Stimulated activated memory B cell treated with anti-CD40 and anti-IgM and Interleukin-4, amounts not matched to agents 10 μg/mL and 1 μg/mL and 100 μg/mL, for 72 hours (primary cell): Measurements from ENCODE around the gene VCAN.

ENCODE experiments used
- ATAC-seq: fragments of 150-1000 bp; cut with Tn5 transposase; 2 replicates; pipeline ENCODE4 v1.10.0; 2021
- H3K27ac Mint-ChIP-seq: one replicate; pipeline ENCODE4 v1.8.0; 2022; ENCODE audit warnings: mild to moderate bottlenecking, mixed read lengths
- H3K27me3 Mint-ChIP-seq: one replicate; pipeline ENCODE4 v1.8.0; 2022; ENCODE audit warnings: mixed read lengths
- H3K36me3 Mint-ChIP-seq: one replicate; pipeline ENCODE4 v1.8.0; 2022; ENCODE audit warnings: mixed read lengths
- H3K4me1 Mint-ChIP-seq: one replicate; pipeline ENCODE4 v1.8.0; 2022; ENCODE audit warnings: mixed read lengths
- H3K4me3 Mint-ChIP-seq: one replicate; pipeline ENCODE4 v1.8.0; 2022; ENCODE audit warnings: mild to moderate bottlenecking, moderate library complexity, mixed read lengths
- H3K9me3 Mint-ChIP-seq: one replicate; pipeline ENCODE4 v1.8.0; 2022; ENCODE audit warnings: mixed read lengths

VCAN gene

GRCh38 chr5:83553000-83553486, 81.5 kb downstream of the VCAN start:
- H3K36me3 Mint-ChIP-seq: no peaks in the 10 kb centered on the region
- H3K27me3 Mint-ChIP-seq: no peaks in the 10 kb centered on the region
- H3K4me3 Mint-ChIP-seq: no peak overlapping the region
- H3K9me3 Mint-ChIP-seq: no peaks in the 10 kb centered on the region
- no peak overlapping the region for H3K27ac Mint-ChIP-seq
- no peaks in the 10 kb centered on the region for H3K4me1 Mint-ChIP-seq
- no peak for ATAC-seq

GRCh38 chr5:83554133-83554532, 82.6 kb downstream of the VCAN start:
- Mint-ChIP-seq H3K27me3 (no peaks in the 10 kb centered on the region), H3K9me3 (no peaks in the 10 kb centered on the region), H3K36me3 (no peaks in the 10 kb centered on the region), H3K4me3 (no peak overlapping the region), H3K27ac (no peak overlapping the region), H3K4me1 (no peaks in the 10 kb centered on the region)
- no peak for ATAC-seq

GRCh38 chr5:83554686-83555085, 83.1 kb downstream of the VCAN start:
- H3K4me3 Mint-ChIP-seq: no peak overlapping the region
- no peaks in the 10 kb centered on the region for H3K4me1 Mint-ChIP-seq
- no peak overlapping the region for H3K27ac Mint-ChIP-seq
- no peaks in the 10 kb centered on the region for H3K27me3 Mint-ChIP-seq
- H3K9me3 Mint-ChIP-seq: no peaks in the 10 kb centered on the region
- no peak for ATAC-seq
- H3K36me3 Mint-ChIP-seq: no peaks in the 10 kb centered on the region

- ATAC-seq: no peak
- Mint-ChIP-seq H3K27ac (no peak overlapping the region), H3K4me1 (no peaks in the 10 kb centered on the region), H3K36me3 (no peaks in the 10 kb centered on the region), H3K27me3 (no peaks in the 10 kb centered on the region), H3K4me3 (no peak overlapping the region), H3K9me3 (no peaks in the 10 kb centered on the region)
These were observed 83.7 kb downstream of the VCAN start for GRCh38 chr5:83555263-83555662.

- no peaks in the 10 kb centered on the region for H3K9me3 Mint-ChIP-seq
- H3K27ac Mint-ChIP-seq: no peak overlapping the region
- H3K27me3 Mint-ChIP-seq: no peaks in the 10 kb centered on the region
- no peak for ATAC-seq
- H3K4me1 Mint-ChIP-seq: no peaks in the 10 kb centered on the region
- H3K4me3 Mint-ChIP-seq: no peak overlapping the region
- no peaks in the 10 kb centered on the region for H3K36me3 Mint-ChIP-seq
These were observed 84.6 kb downstream of the VCAN start for GRCh38 chr5:83556190-83556589.

GRCh38 chr5:83559118-83559785, 87.7 kb downstream of the VCAN start:
- no peak for ATAC-seq
- H3K4me1 Mint-ChIP-seq: no peaks in the 10 kb centered on the region
- no peak overlapping the region for H3K4me3 Mint-ChIP-seq
- H3K27ac Mint-ChIP-seq: no peak overlapping the region
- H3K27me3 Mint-ChIP-seq: no peaks in the 10 kb centered on the region
- no peaks in the 10 kb centered on the region for H3K9me3 Mint-ChIP-seq
- H3K36me3 Mint-ChIP-seq: no peaks in the 10 kb centered on the region

GRCh38 chr5:83562071-83562606, 90.6 kb downstream of the VCAN start:
- H3K4me1 Mint-ChIP-seq: no peaks in the 10 kb centered on the region

GRCh38 chr5:83562791-83563557, 91.4 kb downstream of the VCAN start:
- Mint-ChIP-seq H3K4me1 (no peaks in the 10 kb centered on the region), H3K27me3 (no peaks in the 10 kb centered on the region), H3K4me3 (no peak overlapping the region), H3K36me3 (no peaks in the 10 kb centered on the region), H3K9me3 (no peaks in the 10 kb centered on the region), H3K27ac (no peak overlapping the region)
- no peak for ATAC-seq

More at GRCh38 chr5:83562071-83562606, 90.6 kb downstream of the VCAN start:
- Mint-ChIP-seq H3K9me3 (no peaks in the 10 kb centered on the region), H3K27ac (no peak overlapping the region), H3K36me3 (no peaks in the 10 kb centered on the region), H3K4me3 (no peak overlapping the region), H3K27me3 (no peaks in the 10 kb centered on the region)
- ATAC-seq: no peak

GRCh38 chr5:83563631-83564030, 92.1 kb downstream of the VCAN start:
- Mint-ChIP-seq H3K9me3 (no peaks in the 10 kb centered on the region), H3K4me3 (no peak overlapping the region), H3K27ac (no peak overlapping the region), H3K36me3 (no peaks in the 10 kb centered on the region), H3K27me3 (no peaks in the 10 kb centered on the region), H3K4me1 (no peaks in the 10 kb centered on the region)
- no peak for ATAC-seq

- Mint-ChIP-seq H3K27ac (no peak overlapping the region), H3K9me3 (no peaks in the 10 kb centered on the region), H3K36me3 (no peaks in the 10 kb centered on the region), H3K4me3 (no peak overlapping the region), H3K4me1 (no peaks in the 10 kb centered on the region), H3K27me3 (peaks cover 3% of the 10 kb centered on the region)
- no peak for ATAC-seq
These were observed 92.7 kb downstream of the VCAN start for GRCh38 chr5:83564069-83564749.

GRCh38 chr5:83567741-83568140, 96.2 kb downstream of the VCAN start:
- Mint-ChIP-seq H3K27ac (no peak overlapping the region), H3K36me3 (no peaks in the 10 kb centered on the region)

GRCh38 chr5:83568186-83568585, 96.6 kb downstream of the VCAN start:
- H3K4me1 Mint-ChIP-seq: no peaks in the 10 kb centered on the region
- peaks cover 8% of the 10 kb centered on the region for H3K27me3 Mint-ChIP-seq
- H3K4me3 Mint-ChIP-seq: no peak overlapping the region
- H3K27ac Mint-ChIP-seq: no peak overlapping the region
- H3K36me3 Mint-ChIP-seq: no peaks in the 10 kb centered on the region
- no peaks in the 10 kb centered on the region for H3K9me3 Mint-ChIP-seq
- ATAC-seq: no peak

More at GRCh38 chr5:83567741-83568140, 96.2 kb downstream of the VCAN start:
- ATAC-seq: no peak
- Mint-ChIP-seq H3K4me1 (no peaks in the 10 kb centered on the region), H3K9me3 (no peaks in the 10 kb centered on the region), H3K27me3 (peaks cover 8% of the 10 kb centered on the region), H3K4me3 (no peak overlapping the region)

- no peaks in the 10 kb centered on the region for H3K9me3 Mint-ChIP-seq
- H3K27ac Mint-ChIP-seq: no peak overlapping the region
- H3K4me1 Mint-ChIP-seq: no peaks in the 10 kb centered on the region
- peaks cover 8% of the 10 kb centered on the region for H3K27me3 Mint-ChIP-seq
- ATAC-seq: no peak
- H3K4me3 Mint-ChIP-seq: no peak overlapping the region
- H3K36me3 Mint-ChIP-seq: no peaks in the 10 kb centered on the region
These were observed 99.4 kb downstream of the VCAN start for GRCh38 chr5:83570916-83571315.

GRCh38 chr5:83572271-83572670, 100.7 kb downstream of the VCAN start:
- no peak for ATAC-seq
- Mint-ChIP-seq H3K9me3 (no peaks in the 10 kb centered on the region), H3K4me1 (no peaks in the 10 kb centered on the region), H3K27ac (no peak overlapping the region), H3K4me3 (no peak overlapping the region), H3K36me3 (no peaks in the 10 kb centered on the region), H3K27me3 (peaks cover 8% of the 10 kb centered on the region)

- no peaks in the 10 kb centered on the region for H3K9me3 Mint-ChIP-seq
- ATAC-seq: no peak
- H3K27me3 Mint-ChIP-seq: no peaks in the 10 kb centered on the region
- H3K4me1 Mint-ChIP-seq: no peaks in the 10 kb centered on the region
- no peaks in the 10 kb centered on the region for H3K36me3 Mint-ChIP-seq
- no peak overlapping the region for H3K27ac Mint-ChIP-seq
- no peak overlapping the region for H3K4me3 Mint-ChIP-seq
These were observed 104.8 kb downstream of the VCAN start for GRCh38 chr5:83576341-83576740.
